Ovary (tissue), 3 donors: ENCODE data around the gene CIB1.

Experiments
- EP300 ChIP-seq: sonication (generic); formaldehyde crosslinking; IDR thresholded peaks from one replicate; pipeline ENCODE4 v1.6.1; 2017; ENCODE audit warnings: antibody characterized with exemption
- TF ChIP-seq, protein P1 (sequence below), 3 donors: fragments of 450-650 bp in 2 of 3; fragments of 200-600 bp in 1 of 3; IDR thresholded peaks; one replicate each; pipeline versions ENCODE4 v1.5.1 to v1.8.0; 2016 to 2022; ENCODE audit warnings: antibody characterized with exemption in 3 of 3, mild to moderate bottlenecking in 1 of 3
- donor health status: DM: no; HTN: no; CAD: no.

DNA sequence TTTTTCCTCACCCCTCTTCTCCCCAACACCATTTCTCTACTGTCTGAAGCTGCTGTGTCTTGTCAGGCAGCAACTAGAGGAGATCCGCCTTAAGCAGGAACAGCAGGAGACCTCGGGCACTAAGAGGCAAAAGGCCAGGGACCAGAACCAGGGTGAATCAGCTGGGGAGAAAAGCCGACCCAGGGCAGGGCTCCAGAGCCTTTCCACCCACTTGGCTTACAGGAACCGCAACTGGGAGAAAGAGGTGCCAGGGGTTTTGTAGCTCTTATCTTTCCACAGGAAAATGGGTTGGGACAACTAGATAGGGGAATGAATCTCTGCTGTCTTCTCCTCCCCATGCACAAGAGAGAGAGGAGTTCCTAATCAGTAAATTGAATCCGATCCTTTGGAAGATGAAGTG lies 28.7 kb upstream of the CIB1 start:
- TF ChIP-seq, protein P1, sequence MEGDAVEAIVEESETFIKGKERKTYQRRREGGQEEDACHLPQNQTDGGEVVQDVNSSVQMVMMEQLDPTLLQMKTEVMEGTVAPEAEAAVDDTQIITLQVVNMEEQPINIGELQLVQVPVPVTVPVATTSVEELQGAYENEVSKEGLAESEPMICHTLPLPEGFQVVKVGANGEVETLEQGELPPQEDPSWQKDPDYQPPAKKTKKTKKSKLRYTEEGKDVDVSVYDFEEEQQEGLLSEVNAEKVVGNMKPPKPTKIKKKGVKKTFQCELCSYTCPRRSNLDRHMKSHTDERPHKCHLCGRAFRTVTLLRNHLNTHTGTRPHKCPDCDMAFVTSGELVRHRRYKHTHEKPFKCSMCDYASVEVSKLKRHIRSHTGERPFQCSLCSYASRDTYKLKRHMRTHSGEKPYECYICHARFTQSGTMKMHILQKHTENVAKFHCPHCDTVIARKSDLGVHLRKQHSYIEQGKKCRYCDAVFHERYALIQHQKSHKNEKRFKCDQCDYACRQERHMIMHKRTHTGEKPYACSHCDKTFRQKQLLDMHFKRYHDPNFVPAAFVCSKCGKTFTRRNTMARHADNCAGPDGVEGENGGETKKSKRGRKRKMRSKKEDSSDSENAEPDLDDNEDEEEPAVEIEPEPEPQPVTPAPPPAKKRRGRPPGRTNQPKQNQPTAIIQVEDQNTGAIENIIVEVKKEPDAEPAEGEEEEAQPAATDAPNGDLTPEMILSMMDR (IDR thresholded peaks at IDR 0.05), result no peak
- no peak for TF ChIP-seq EP300
